SK-N-SH (cell line): ENCODE data around the gene ARHGAP6. TPM values are rescaled to one million over a fixed set of nuclear protein-coding genes. Genes with fewer than 3 reads are reported as not detected.

ENCODE experiments used
- CTCF ChIA-PET: fragments of 300-600, 350-600 bp; formaldehyde crosslinking; extraction: SDS; loops from one replicate; lab custom pipeline; 2021; lab: Yijun Ruan, JAX
- POLR2A ChIA-PET: fragments of 350-600 bp; sonication (Branson Sonifier 250); formaldehyde crosslinking; extraction: SDS; loops from one replicate; lab custom pipeline; 2020; ENCODE audit warnings: antibody characterized with exemption, inconsistent platforms; lab: Yijun Ruan, JAX
- DNase-seq: peaks from one replicate; pipeline ENCODE4 v3.0.0; 2012
- H2AFZ ChIP-seq: fragments of 200-600 bp; sonication (generic); 2 replicates; pipeline ENCODE4 v1.8.1; 2016; ENCODE audit warnings: antibody characterized with exemption, mild to moderate bottlenecking, low read depth
- H3F3A ChIP-seq: fragments of 200-600 bp; sonication (generic); replicated peaks from 2 replicates; pipeline ENCODE3; 2016; ENCODE audit warnings: antibody characterized with exemption, mild to moderate bottlenecking; ENCODE audit not compliant: insufficient read depth
- H3K27ac ChIP-seq, 2 experiments: fragments of 200-500 bp in 1 of 2; fragments of 200-600 bp in 1 of 2; sonication (Bioruptor generic) in 1 of 2; sonication (generic), shearing (Covaris generic) in 1 of 2; 2 replicates each; pipeline versions ENCODE4 v1.5.1 to v1.6.1; 2014 to 2016; ENCODE audit warnings: low read depth in 2 of 2, inconsistent platforms in 1 of 2, low read length in 1 of 2, mild to moderate bottlenecking in 1 of 2, mixed read lengths in 1 of 2
- H3K27me3 ChIP-seq: fragments of 200-600 bp; sonication (generic), shearing (Covaris generic); 2 replicates; pipeline ENCODE4 v1.6.1; 2016; ENCODE audit warnings: mixed run types; ENCODE audit not compliant: insufficient read depth
- H3K36me3 ChIP-seq, 2 experiments: fragments of 200-500 bp in 1 of 2; fragments of 200-600 bp in 1 of 2; sonication (Bioruptor generic) in 1 of 2; sonication (generic) in 1 of 2; replicated peaks in 1 of 2; 2 replicates each; pipeline versions ENCODE3 to v1.5.1; 2014 to 2016; ENCODE audit warnings: low read length in 1 of 2, mild to moderate bottlenecking in 1 of 2; ENCODE audit not compliant: insufficient read depth in 2 of 2, control insufficient read depth in 1 of 2
- H3K4me1 ChIP-seq, 2 experiments: fragments of 200-500 bp in 1 of 2; fragments of 200-600 bp in 1 of 2; sonication (Bioruptor generic) in 1 of 2; sonication (generic), shearing (Covaris generic) in 1 of 2; 2 replicates each; pipeline versions ENCODE4 v1.5.1 to v1.6.1; 2014 to 2016; ENCODE audit warnings: low read depth in 1 of 2, low read length in 1 of 2, mixed run types in 1 of 2; ENCODE audit not compliant: insufficient read depth in 2 of 2, control insufficient read depth in 1 of 2
- H3K4me2 ChIP-seq: fragments of 200-600 bp; sonication (generic), shearing (Covaris generic); 2 replicates; pipeline ENCODE4 v1.6.1; 2017; ENCODE audit warnings: mixed run types
- H3K4me3 ChIP-seq, 2 experiments: fragments of 200-500 bp in 1 of 2; fragments of 200-600 bp in 1 of 2; sonication (Bioruptor generic) in 1 of 2; sonication (generic), shearing (Covaris generic) in 1 of 2; 2 replicates each; pipeline versions ENCODE4 v1.5.1 to v1.8.1; 2014 to 2016; ENCODE audit warnings: low read depth in 2 of 2, inconsistent platforms in 1 of 2, low read length in 1 of 2, mild to moderate bottlenecking in 1 of 2, mixed read lengths in 1 of 2, moderate library complexity in 1 of 2
- H3K79me2 ChIP-seq: fragments of 200-600 bp; sonication (generic); 2 replicates; pipeline ENCODE4 v1.8.1; 2017; ENCODE audit warnings: mild to moderate bottlenecking; ENCODE audit not compliant: insufficient read depth
- H3K9ac ChIP-seq: fragments of 200-600 bp; sonication (generic); 2 replicates; pipeline ENCODE4 v1.6.1; 2017; ENCODE audit warnings: mixed run types
- H3K9me2 ChIP-seq: fragments of 200-600 bp; sonication (generic); 2 replicates; pipeline ENCODE4 v1.6.1; 2017; ENCODE audit warnings: mixed run types
- H3K9me3 ChIP-seq: fragments of 200-600 bp; sonication (generic); 2 replicates; pipeline ENCODE4 v1.6.1; 2017; ENCODE audit warnings: mixed run types, mild to moderate bottlenecking, moderate library complexity
- H4K20me1 ChIP-seq: fragments of 200-600 bp; sonication (generic); 2 replicates; pipeline ENCODE4 v1.6.1; 2017; ENCODE audit warnings: mild to moderate bottlenecking, mixed run types; ENCODE audit not compliant: insufficient read depth
- CHD2 ChIP-seq: fragments of 150-350 bp; IDR thresholded peaks from 2 replicates; pipeline ENCODE4 v1.6.1; 2018; ENCODE audit warnings: low read length; ENCODE audit not compliant: partially characterized antibody
- ELF1 ChIP-seq: IDR thresholded peaks from 2 replicates; pipeline ENCODE4 v1.4.0; 2012
- EP300 ChIP-seq, 2 experiments: IDR thresholded peaks; 2 replicates each; pipeline versions ENCODE4 v1.4.0 to v1.6.1; 2012; ENCODE audit warnings: borderline replicate concordance in 1 of 2, low read depth in 1 of 2, low read length in 1 of 2
- GATA2 ChIP-seq: sonication (generic); formaldehyde crosslinking; IDR thresholded peaks from 2 replicates; pipeline ENCODE4 v1.5.0; 2020; ENCODE audit warnings: mild to moderate bottlenecking, missing genetic modification reagents
- POLR2AphosphoS5 ChIP-seq: IDR thresholded peaks from 2 replicates; pipeline ENCODE4 v1.6.1; 2012; ENCODE audit warnings: low read depth, low read length
- RAD21 ChIP-seq: IDR thresholded peaks from 2 replicates; pipeline ENCODE4 v1.6.1; 2012; ENCODE audit warnings: mild to moderate bottlenecking, low read length
- RFX5 ChIP-seq: IDR thresholded peaks from 2 replicates; pipeline ENCODE4 v1.6.1; 2012; ENCODE audit warnings: mild to moderate bottlenecking, improper control_type of control experiment, low read length
- SIN3A ChIP-seq: IDR thresholded peaks from 2 replicates; pipeline ENCODE4 v1.6.1; 2012; ENCODE audit warnings: low read depth, mild to moderate bottlenecking, low read length, moderate library complexity, borderline replicate concordance
- TAF1 ChIP-seq: IDR thresholded peaks from 2 replicates; pipeline ENCODE4 v1.6.1; 2012; ENCODE audit warnings: low read depth, mild to moderate bottlenecking, low read length, moderate library complexity, borderline replicate concordance
- TEAD4 ChIP-seq: IDR thresholded peaks from 2 replicates; pipeline ENCODE4 v1.4.0; 2012; ENCODE audit warnings: mild to moderate bottlenecking, borderline replicate concordance; ENCODE audit not compliant: insufficient read depth
- whole genome bisulfite sequencing: methylation state at CpG from one replicate; pipeline ENCODE4 v1.1.6; 2017; ENCODE audit warnings: low lambda C conversion rate; 5-methylcytosine and 5-hydroxymethylcytosine counted together
- polyA plus RNA-seq, 3 experiments: library from polyadenylated mRNA; depleted of rRNA; stranded (reverse); fragments of >200 nt; gene quantifications; 2 replicates each; pipeline ENCODE4 v1.2.3, GENCODE V29; 2012
- TF ChIP-seq, protein P1 (sequence below): fragments of 150-350 bp; IDR thresholded peaks from 2 replicates; pipeline ENCODE4 v1.6.1; 2017; ENCODE audit warnings: antibody characterized with exemption, low read length, low read depth, borderline replicate concordance
- TF ChIP-seq, protein P2 (sequence below): IDR thresholded peaks from 2 replicates; pipeline ENCODE4 v1.4.0; 2012; ENCODE audit warnings: low read depth
- TF ChIP-seq, protein P3 (sequence below): fragments of 150-350 bp; IDR thresholded peaks from 2 replicates; pipeline ENCODE4 v1.6.1; 2016; ENCODE audit warnings: mild to moderate bottlenecking, low read depth, low read length
- TF ChIP-seq, protein P4 (sequence below): IDR thresholded peaks from 2 replicates; pipeline ENCODE4 v1.6.1; 2012; ENCODE audit warnings: mild to moderate bottlenecking, low read depth, low read length, moderate library complexity
- TF ChIP-seq, protein P5 (sequence below): IDR thresholded peaks from 2 replicates; pipeline ENCODE4; 2012
- TF ChIP-seq, protein P6 (sequence below): IDR thresholded peaks from 2 replicates; pipeline ENCODE4 v1.4.0; 2012; ENCODE audit warnings: low read depth, borderline replicate concordance
- TF ChIP-seq, protein P7 (sequence below): fragments of 200-600 bp; sonication (generic); IDR thresholded peaks from 2 replicates; pipeline ENCODE4 v1.6.1; 2017; ENCODE audit warnings: antibody characterized with exemption, mild to moderate bottlenecking, moderate library complexity

ARHGAP6 gene
- polyA plus RNA-seq, 1 of the 3 experiments (the other 2 are of a cell fraction) = 0.16 TPM

DNA sequence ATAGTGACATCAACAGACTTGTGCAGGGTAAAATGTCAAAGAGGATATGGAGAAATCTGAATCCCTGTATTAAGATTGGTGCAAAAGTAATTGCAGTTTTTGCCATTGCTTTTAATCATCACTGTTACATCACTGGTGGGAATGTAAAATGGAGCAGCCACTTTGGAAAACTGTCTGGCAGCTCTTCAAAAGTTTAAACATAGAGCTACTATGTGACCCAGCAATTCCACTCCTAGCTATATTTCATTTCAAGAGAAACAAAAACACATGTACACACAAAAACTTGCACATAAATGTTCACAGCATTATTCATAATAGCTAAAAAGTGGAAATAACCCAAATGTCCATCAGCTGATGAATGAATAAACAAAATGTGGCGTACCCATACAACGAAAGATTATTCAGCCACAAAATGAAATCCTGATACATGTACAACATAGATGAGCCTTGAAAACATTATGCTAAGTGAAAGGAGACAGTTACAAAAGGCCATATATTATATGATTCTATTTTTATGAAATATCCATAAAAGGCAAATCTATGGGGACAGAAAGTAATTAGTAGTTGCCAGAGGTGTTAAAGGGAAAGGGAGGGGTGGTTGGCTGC is 266.1 kb downstream of the ARHGAP6 start (continued):
- TF ChIP-seq TAF1 (no peak), CHD2 (no peak), TEAD4 (no peak), GATA2 (CRISPR knock-in tag) (no peak), POLR2AphosphoS5 (no peak), SIN3A (no peak), RAD21 (no peak)
- TF ChIP-seq, protein P1, sequence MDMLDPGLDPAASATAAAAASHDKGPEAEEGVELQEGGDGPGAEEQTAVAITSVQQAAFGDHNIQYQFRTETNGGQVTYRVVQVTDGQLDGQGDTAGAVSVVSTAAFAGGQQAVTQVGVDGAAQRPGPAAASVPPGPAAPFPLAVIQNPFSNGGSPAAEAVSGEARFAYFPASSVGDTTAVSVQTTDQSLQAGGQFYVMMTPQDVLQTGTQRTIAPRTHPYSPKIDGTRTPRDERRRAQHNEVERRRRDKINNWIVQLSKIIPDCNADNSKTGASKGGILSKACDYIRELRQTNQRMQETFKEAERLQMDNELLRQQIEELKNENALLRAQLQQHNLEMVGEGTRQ = no peak
- TF ChIP-seq, protein P2, sequence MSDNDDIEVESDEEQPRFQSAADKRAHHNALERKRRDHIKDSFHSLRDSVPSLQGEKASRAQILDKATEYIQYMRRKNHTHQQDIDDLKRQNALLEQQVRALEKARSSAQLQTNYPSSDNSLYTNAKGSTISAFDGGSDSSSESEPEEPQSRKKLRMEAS = no peak

DNA sequence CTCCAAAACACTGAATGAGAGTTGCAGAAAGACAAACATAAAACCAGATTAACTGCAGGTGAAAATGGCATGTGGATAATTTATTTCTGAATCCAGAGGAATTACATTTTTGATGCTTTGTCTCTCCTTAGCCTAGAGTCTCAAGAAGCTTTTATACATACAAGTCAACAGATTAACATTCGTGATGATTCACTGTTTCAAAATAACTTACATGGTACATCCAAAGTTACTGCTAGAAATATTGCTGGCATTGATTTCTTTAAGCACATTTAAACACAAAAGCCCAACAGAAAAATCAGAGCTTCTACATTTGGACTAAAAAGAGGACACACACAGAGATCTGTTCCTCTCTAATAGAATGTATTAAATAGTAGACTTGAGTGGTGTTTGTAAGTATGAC is 266.9 kb downstream of the ARHGAP6 start:
- Histone ChIP-seq H3K36me3 (no peaks in the 10 kb centered on the region), H3K27ac (no peak overlapping the region), H3K79me2 (no peaks in the 10 kb centered on the region), H3K27me3 (no peaks in the 10 kb centered on the region), H2AFZ (no peak overlapping the region), H3K9me3 (no peaks in the 10 kb centered on the region), H3K4me3 (no peak overlapping the region), H3K4me2 (no peak overlapping the region), H3K4me1 (no peaks in the 10 kb centered on the region), H4K20me1 (no peaks in the 10 kb centered on the region), H3K9me2 (no peaks in the 10 kb centered on the region), H3F3A (no peaks in the 10 kb centered on the region), H3K9ac (no peak overlapping the region)
- POLR2A ChIA-PET = no interaction called here
- no peak for DNase-seq
- no peak for TF ChIP-seq EP300 (IDR thresholded peaks at IDR 0.05; ENCODE audit: borderline replicate concordance in 1 of 2, low read depth in 1 of 2, low read length in 1 of 2)
- TF ChIP-seq, protein P3, sequence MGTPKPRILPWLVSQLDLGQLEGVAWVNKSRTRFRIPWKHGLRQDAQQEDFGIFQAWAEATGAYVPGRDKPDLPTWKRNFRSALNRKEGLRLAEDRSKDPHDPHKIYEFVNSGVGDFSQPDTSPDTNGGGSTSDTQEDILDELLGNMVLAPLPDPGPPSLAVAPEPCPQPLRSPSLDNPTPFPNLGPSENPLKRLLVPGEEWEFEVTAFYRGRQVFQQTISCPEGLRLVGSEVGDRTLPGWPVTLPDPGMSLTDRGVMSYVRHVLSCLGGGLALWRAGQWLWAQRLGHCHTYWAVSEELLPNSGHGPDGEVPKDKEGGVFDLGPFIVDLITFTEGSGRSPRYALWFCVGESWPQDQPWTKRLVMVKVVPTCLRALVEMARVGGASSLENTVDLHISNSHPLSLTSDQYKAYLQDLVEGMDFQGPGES = no peak
- TF ChIP-seq, protein P4, sequence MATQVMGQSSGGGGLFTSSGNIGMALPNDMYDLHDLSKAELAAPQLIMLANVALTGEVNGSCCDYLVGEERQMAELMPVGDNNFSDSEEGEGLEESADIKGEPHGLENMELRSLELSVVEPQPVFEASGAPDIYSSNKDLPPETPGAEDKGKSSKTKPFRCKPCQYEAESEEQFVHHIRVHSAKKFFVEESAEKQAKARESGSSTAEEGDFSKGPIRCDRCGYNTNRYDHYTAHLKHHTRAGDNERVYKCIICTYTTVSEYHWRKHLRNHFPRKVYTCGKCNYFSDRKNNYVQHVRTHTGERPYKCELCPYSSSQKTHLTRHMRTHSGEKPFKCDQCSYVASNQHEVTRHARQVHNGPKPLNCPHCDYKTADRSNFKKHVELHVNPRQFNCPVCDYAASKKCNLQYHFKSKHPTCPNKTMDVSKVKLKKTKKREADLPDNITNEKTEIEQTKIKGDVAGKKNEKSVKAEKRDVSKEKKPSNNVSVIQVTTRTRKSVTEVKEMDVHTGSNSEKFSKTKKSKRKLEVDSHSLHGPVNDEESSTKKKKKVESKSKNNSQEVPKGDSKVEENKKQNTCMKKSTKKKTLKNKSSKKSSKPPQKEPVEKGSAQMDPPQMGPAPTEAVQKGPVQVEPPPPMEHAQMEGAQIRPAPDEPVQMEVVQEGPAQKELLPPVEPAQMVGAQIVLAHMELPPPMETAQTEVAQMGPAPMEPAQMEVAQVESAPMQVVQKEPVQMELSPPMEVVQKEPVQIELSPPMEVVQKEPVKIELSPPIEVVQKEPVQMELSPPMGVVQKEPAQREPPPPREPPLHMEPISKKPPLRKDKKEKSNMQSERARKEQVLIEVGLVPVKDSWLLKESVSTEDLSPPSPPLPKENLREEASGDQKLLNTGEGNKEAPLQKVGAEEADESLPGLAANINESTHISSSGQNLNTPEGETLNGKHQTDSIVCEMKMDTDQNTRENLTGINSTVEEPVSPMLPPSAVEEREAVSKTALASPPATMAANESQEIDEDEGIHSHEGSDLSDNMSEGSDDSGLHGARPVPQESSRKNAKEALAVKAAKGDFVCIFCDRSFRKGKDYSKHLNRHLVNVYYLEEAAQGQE = no peak
- TF ChIP-seq, protein P5, sequence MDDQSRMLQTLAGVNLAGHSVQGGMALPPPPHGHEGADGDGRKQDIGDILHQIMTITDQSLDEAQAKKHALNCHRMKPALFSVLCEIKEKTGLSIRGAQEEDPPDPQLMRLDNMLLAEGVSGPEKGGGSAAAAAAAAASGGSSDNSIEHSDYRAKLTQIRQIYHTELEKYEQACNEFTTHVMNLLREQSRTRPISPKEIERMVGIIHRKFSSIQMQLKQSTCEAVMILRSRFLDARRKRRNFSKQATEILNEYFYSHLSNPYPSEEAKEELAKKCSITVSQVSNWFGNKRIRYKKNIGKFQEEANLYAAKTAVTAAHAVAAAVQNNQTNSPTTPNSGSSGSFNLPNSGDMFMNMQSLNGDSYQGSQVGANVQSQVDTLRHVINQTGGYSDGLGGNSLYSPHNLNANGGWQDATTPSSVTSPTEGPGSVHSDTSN = no peak
- TF ChIP-seq RFX5 = no peak
- TF ChIP-seq, protein P6, sequence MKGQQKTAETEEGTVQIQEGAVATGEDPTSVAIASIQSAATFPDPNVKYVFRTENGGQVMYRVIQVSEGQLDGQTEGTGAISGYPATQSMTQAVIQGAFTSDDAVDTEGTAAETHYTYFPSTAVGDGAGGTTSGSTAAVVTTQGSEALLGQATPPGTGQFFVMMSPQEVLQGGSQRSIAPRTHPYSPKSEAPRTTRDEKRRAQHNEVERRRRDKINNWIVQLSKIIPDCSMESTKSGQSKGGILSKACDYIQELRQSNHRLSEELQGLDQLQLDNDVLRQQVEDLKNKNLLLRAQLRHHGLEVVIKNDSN = no peak
- no peak for TF ChIP-seq RAD21
- TF ChIP-seq, protein P7, sequence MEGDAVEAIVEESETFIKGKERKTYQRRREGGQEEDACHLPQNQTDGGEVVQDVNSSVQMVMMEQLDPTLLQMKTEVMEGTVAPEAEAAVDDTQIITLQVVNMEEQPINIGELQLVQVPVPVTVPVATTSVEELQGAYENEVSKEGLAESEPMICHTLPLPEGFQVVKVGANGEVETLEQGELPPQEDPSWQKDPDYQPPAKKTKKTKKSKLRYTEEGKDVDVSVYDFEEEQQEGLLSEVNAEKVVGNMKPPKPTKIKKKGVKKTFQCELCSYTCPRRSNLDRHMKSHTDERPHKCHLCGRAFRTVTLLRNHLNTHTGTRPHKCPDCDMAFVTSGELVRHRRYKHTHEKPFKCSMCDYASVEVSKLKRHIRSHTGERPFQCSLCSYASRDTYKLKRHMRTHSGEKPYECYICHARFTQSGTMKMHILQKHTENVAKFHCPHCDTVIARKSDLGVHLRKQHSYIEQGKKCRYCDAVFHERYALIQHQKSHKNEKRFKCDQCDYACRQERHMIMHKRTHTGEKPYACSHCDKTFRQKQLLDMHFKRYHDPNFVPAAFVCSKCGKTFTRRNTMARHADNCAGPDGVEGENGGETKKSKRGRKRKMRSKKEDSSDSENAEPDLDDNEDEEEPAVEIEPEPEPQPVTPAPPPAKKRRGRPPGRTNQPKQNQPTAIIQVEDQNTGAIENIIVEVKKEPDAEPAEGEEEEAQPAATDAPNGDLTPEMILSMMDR = no peak
- no peak for TF ChIP-seq ELF1
- CTCF ChIA-PET = interaction anchor here (1.5 kb wide), 1 partner anchor 17 kb away, joined by 6 read pairs; no protein-coding TSS in a partner anchor
- WGBS = 9% methylated on average over 1 of the region's 1 CpG
